K562 (cell line): ENCODE results near the gene AP5Z1. TPM values are rescaled to one million over a fixed set of nuclear protein-coding genes. Genes with fewer than 3 reads are reported as not detected.

ENCODE experiments used
- BCOR ChIP-seq: fragments of 450-650 bp; IDR thresholded peaks from 2 replicates; pipeline ENCODE4 v1.6.1; 2016
- CEBPB ChIP-seq: fragments of 450-650 bp; IDR thresholded peaks from 2 replicates; pipeline ENCODE4 v1.6.1; 2016; ENCODE audit warnings: missing genetic modification characterization, missing compliant biosample characterization
- CHD4 ChIP-seq: fragments of 200-600 bp; sonication (generic); IDR thresholded peaks from 3 replicates; pipeline ENCODE4 v1.6.1; 2012; ENCODE audit warnings: low read depth, mild to moderate bottlenecking, mixed read lengths, low read length, inconsistent platforms; ENCODE audit not compliant: insufficient read depth, insufficient replicate concordance, poor library complexity, severe bottlenecking
- CHD7 ChIP-seq: fragments of 200-600 bp; sonication (generic); IDR thresholded peaks from one replicate; pipeline ENCODE4 v1.6.1; 2012; ENCODE audit warnings: mild to moderate bottlenecking, low read depth, low read length, inconsistent platforms
- ELK3 ChIP-seq: fragments of 450-650 bp; formaldehyde crosslinking; IDR thresholded peaks from 2 replicates; pipeline ENCODE4 v1.4.0; 2020; ENCODE audit warnings: mild to moderate bottlenecking
- HDAC6 ChIP-seq: IDR thresholded peaks from 2 replicates; pipeline ENCODE4 v1.6.1; 2012; ENCODE audit warnings: low read depth, mild to moderate bottlenecking, control low read depth, inconsistent platforms, low read length, moderate library complexity
- LEF1 ChIP-seq: fragments of 450-650 bp; IDR thresholded peaks from 2 replicates; pipeline ENCODE4 v1.6.1; 2016; ENCODE audit warnings: mild to moderate bottlenecking
- SMAD3 ChIP-seq: fragments of 450-650 bp; formaldehyde crosslinking; conservative IDR thresholded peaks from 2 replicates; pipeline ENCODE4 v1.4.0; 2020; ENCODE audit warnings: mild to moderate bottlenecking
- TEAD1 ChIP-seq, 2 experiments: fragments of 450-650 bp in 1 of 2; sonication (generic) in 1 of 2; formaldehyde crosslinking; IDR thresholded peaks; 2 replicates each; pipeline versions ENCODE4 v1.4.0 to v1.8.0; 2020 to 2022; ENCODE audit warnings: mild to moderate bottlenecking in 2 of 2, missing genetic modification reagents in 1 of 2
- ZNF146 ChIP-seq: IDR thresholded peaks from one replicate; pipeline ENCODE4 v1.6.1; 2018; ENCODE audit warnings: missing compliant biosample characterization; ENCODE audit not compliant: unreplicated experiment
- ZNF444 ChIP-seq: fragments of 250-450 bp; sonication (Bioruptor Pico); IDR thresholded peaks from 2 replicates; pipeline ENCODE4 v1.4.0; 2020; ENCODE audit warnings: mild to moderate bottlenecking, moderate library complexity
- polyA plus RNA-seq, 8 experiments: library from polyadenylated mRNA; depleted of rRNA in 4 of 8; stranded (reverse) in 5 of 8; unstranded in 3 of 8; fragments of >200 nt; fragmentation: Nextera tagmentation in 2 of 8; fragmentation: Illumina TruSeq in 1 of 8; extraction: Ambion mirVana in 2 of 8; extraction: Trizol in 1 of 8; gene quantifications; 2 replicates each; pipeline versions ENCODE4 v1.2.1 to v1.2.3, GENCODE V29; 2011 to 2014; ENCODE audit warnings: inconsistent platforms in 1 of 8, missing spikeins in 1 of 8
- total RNA-seq, 7 experiments: library from RNA; depleted of rRNA in 6 of 7; stranded (reverse); fragments of >200 nt in 6 of 7; fragmentation: Illumina TruSeq in 2 of 7; extraction: Trizol in 2 of 7; gene quantifications; 2 replicates each; pipeline versions ENCODE4 v1.2.1 to v1.2.3, GENCODE V29; 2011 to 2021; ENCODE audit warnings: low replicate concordance in 1 of 7
- TF ChIP-seq, protein P1 (sequence below): fragments of 250-450 bp; sonication (Bioruptor Pico); IDR thresholded peaks from 2 replicates; pipeline ENCODE4 v1.8.0; 2021; ENCODE audit warnings: moderate library complexity, mild to moderate bottlenecking, inconsistent platforms
- TF ChIP-seq, protein P2 (sequence below), 2 experiments: IDR thresholded peaks; 2 replicates each; pipeline ENCODE4 v1.6.1; 2012; ENCODE audit warnings: improper control_type of control experiment in 2 of 2, low read depth in 2 of 2, low read length in 2 of 2, borderline replicate concordance in 1 of 2

The AP5Z1 gene
- total and polyA plus RNA-seq, 9 of the 15 experiments (the other 6 are each of a cell fraction or from before 2014, with no cell fraction given), result 0.06 to 31.1 (median 6.4) TPM

DNA sequence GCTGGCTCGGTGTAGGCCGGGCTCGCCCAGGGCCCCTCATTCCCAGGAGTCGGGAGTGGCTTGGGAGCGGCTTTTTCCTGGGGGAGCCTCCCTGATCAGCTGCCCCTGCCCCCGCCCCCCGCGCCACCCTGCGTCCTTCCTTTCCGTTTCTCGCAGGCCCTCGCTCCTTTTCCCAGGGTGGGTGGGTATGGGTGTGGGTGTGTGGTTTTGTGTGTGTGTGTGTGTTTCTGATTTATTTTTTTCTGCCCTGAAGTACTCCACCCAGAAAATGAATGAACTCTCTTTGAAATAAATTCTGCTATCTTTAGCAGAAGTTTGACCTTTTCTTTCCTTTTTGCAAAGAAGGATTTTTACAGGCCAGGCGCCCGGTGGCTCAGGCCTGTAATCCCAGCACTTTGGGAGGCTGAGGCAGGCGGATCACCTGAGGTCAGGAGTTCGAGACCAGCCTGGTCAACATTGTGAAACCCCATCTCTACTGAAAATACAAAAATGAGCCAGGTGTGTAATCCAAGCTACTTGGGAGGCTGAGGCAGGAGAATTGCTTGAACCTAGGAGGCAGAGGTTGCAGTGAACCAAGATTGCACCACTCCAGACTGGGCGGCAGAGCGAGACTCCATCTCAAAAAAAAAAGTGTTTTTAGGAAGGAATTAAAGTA lies 30.0 kb upstream of the AP5Z1 start (continued):
- TF ChIP-seq CHD7, result no peak
- no peak for TF ChIP-seq ZNF444 (CRISPR knock-in tag)
- TF ChIP-seq ELK3 (CRISPR knock-in tag), result no peak
- TF ChIP-seq, protein P1, sequence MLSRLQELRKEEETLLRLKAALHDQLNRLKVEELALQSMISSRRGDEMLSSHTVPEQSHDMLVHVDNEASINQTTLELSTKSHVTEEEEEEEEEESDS (CRISPR knock-in tag), result no peak
- TF ChIP-seq, protein P2, sequence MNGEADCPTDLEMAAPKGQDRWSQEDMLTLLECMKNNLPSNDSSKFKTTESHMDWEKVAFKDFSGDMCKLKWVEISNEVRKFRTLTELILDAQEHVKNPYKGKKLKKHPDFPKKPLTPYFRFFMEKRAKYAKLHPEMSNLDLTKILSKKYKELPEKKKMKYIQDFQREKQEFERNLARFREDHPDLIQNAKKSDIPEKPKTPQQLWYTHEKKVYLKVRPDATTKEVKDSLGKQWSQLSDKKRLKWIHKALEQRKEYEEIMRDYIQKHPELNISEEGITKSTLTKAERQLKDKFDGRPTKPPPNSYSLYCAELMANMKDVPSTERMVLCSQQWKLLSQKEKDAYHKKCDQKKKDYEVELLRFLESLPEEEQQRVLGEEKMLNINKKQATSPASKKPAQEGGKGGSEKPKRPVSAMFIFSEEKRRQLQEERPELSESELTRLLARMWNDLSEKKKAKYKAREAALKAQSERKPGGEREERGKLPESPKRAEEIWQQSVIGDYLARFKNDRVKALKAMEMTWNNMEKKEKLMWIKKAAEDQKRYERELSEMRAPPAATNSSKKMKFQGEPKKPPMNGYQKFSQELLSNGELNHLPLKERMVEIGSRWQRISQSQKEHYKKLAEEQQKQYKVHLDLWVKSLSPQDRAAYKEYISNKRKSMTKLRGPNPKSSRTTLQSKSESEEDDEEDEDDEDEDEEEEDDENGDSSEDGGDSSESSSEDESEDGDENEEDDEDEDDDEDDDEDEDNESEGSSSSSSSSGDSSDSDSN (IDR thresholded peaks at IDR 0.05; ENCODE audit: borderline replicate concordance in 1 of 2, low read depth in 2 of 2, low read length in 2 of 2), result no peak
- TF ChIP-seq SMAD3 (CRISPR knock-in tag), result no peak
- TF ChIP-seq ZNF146, result no peak
- no peak for TF ChIP-seq HDAC6
- TF ChIP-seq TEAD1 (CRISPR knock-in tag; IDR thresholded peaks at IDR 0.05), result no peak
- no peak for TF ChIP-seq BCOR
- TF ChIP-seq CHD4, result no peak
- TF ChIP-seq CEBPB, result peak; percentile 84
- TF ChIP-seq LEF1, result no peak
